NCI-H446 (cell line): ENCODE results near the gene F7.
"Not testable (repeated sequence)": the region's sequence is repeated elsewhere in the genome, so short reads cannot be mapped to it uniquely, and the experiment has no call there.

Experiments used
- DNase-seq, 2 experiments: peaks; one replicate each; lab custom pipeline; 2025; lab: John Stamatoyannopoulos, UW

Gene F7

DNA sequence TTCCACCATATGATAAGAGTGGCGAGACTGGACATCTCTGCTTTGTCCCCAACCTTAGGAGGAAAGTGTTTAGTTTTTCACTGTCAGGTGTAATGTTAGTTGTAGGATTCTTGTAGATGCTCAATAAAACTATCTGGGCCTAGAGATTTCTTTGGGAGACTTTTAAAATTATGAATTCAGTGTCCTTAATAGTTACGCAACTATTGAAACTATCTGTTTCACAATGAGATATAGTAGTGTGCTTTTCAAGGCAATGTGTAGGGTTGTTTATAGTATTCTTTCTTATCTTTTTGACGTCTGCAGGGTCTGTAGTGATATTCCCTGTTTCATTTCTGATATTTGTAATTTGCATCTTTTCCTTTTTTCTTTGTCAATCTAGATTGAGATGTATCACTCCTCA lies 33.2 kb upstream of the F7 start:
- no peak for DNase-seq

- no peak for DNase-seq
Observed at GRCh38 chr13:113073942-113074341, 31.6 kb upstream of the F7 start.

DNA sequence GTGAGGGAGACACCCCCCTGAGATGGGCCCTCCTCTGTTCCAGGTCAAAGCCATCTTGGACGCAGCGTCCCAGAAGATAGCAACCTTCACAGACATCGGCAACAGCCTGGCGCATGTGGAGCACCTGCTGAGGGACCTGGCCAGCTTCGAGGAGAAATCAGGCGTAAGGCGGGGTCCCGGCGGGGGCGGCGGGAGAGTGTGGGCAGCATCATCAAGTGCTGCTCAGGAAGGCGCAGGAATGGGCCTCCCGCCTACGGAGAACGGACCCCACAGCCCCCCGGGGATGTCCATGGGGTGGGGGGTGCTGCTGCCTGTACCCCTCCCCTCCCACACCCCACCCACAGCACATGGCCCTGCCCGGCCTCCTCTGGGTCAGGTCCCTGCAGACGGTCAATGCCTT lies 31.2 kb upstream of the F7 start:
- no peak for DNase-seq

GRCh38 chr13:113074876-113075275 lies 30.7 kb upstream of the F7 start:
- no peak for DNase-seq

DNA sequence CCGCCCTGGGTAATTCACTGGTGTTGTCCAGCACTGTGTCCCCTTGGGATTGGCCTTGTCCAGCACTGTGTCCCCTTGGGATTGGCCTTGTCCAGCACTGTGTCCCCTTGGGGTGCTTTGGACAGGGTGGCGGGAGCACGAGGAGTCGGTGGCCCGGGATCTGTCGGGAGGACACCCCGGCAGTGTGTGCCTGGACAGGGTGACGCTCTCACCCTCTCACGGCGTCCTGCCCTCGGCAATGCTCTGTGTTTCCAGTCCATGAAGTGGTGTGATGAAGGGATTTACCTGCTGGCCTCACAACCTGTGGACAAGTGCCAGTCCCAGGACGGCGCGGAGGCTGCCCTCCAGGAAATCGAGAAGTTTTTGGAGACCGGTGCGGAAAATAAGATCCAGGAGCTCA lies 29.9 kb upstream of the F7 start:
- DNase-seq = no peak

DNA sequence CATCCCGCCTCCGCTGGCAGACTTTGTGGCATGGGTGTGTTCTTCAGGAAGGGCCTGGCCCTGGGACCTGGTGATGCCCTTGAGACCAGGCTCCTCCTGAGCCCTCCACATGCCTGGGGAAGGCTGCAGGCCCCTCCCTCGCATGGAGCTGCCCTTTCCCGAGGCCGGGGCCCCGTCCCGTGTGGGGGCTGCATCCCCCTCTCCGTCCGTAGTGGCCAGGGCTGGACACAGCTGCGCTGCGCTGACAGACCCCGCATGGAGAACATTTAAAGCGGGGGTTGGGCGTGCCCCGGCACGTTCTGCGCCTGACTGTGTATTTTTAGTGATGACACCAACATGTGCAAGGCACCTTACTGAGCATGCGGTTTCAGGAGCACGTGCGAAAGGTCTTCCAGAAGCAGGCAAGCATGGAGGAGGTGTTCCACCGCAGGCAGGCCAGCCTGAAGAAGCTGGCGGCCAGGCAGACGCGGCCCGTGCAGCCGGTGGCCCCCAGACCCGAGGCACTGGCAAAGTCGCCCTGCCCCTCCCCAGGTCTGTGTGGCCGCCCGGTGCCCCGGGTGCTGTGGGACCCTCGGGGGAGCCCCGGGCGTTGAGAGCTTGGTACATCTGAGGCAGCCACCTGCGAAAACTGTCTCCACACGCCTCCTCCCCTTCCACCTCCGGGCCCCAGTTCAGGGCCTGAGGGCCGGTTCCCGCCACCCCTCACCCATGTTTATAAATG lies 28.8 kb upstream of the F7 start:
- no peak for DNase-seq

DNA sequence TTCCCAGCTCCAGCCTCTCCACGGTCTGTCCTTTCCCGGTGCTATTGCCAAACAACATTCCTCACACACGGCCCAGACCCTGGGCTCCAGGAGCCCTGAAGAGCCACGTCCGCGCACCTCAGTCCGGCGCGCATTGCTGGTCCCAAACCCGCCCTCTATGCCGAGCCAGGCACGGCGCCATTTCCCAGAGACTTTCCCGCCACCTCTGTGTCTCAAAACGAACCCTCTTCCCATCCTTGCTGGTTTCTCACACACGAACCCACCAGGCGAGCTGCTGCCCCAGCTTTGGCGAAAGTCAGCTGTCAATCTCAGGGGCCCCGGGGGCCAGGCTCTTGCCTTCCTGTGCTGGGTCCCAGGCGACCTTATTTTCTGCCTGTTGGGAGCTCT lies 28.0 kb upstream of the F7 start:
- no peak for DNase-seq

GRCh38 chr13:113077953-113078901 lies 27.4 kb upstream of the F7 start:
- no peak for DNase-seq

DNA sequence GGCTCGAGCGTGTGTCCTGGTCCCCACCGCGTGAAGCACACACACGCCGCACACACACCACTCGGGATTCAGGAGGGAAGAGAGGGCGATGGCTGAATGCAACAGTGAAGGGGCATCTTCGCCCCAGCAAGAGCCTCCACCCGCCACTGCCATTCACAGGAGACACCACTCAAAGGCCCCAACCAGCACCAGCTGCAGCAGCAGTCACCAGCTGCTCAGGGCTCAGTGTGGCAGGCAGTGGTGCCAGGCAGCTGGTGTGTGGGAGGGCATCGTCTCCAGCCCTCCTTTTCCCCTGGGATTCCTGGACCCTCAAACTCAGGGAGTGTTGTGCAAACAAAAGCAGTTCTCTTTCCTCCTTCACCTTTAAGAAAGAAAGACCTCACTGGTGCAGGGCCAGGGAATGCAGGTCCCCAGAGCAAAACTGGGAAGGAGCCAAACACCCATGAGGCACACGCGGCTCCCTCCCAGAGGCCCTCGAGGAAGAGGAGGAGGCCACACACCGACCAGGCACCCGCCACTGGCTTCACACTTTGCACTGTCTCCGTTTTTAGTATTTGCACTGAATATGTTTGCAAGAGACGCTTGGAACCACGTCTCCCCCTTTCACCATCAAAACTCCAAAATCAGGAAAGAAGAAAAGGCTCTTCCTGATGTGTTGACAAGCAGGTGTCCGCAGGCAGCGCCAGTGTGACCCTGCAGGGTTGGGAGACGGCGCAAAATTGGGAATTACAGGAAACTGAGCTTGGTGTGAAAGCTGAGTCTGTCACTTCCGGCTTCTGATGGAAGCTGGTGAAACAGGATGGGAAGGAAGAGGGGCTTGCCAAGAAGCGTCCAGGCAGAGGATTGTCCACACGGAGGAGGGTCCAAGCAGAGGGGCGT lies 26.4 kb upstream of the F7 start:
- no peak for DNase-seq

DNA sequence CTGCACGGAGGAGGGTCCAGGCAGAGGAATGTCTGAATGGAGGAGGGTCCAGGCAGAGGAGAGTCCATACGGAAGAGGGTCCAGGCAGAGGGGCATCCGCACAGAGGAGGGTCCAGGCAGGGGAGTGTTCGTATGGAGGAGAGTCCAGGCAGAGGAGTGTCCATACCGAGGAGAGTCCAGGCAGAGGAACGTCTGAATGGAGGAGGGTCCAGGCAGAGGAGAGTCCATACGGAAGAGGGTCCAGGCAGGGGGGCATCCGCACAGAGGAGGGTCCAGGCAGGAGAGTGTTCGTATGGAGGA lies 25.9 kb upstream of the F7 start:
- not testable (repeated sequence) for DNase-seq

DNA sequence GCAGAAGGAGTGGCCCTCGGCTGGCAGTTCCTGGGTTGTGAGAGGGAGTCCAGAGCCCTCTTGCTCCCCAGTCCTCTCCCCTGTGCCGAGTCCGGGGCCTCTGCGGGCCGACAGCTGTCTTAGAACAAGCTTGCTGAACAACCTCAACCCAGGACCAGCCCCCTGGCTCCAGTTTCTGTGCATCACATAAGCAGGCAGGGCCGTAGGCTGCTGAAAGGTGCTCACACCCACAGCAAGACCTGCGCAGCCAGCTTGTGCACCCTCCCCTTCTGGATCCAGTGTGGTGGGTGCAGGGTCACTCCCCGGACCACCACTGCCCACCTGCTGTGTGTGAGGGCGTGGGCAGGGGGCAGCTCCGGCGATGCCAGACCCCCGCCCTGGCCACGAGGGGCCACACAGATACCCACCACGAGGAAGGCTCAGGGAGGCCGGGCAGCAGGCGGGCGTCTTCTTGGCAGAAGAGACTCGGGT lies 25.2 kb upstream of the F7 start:
- no peak for DNase-seq

GRCh38 chr13:113080901-113081521 lies 24.6 kb upstream of the F7 start:
- no peak for DNase-seq

- no peak for DNase-seq
Observed at GRCh38 chr13:113082198-113083021, 23.2 kb upstream of the F7 start.

DNA sequence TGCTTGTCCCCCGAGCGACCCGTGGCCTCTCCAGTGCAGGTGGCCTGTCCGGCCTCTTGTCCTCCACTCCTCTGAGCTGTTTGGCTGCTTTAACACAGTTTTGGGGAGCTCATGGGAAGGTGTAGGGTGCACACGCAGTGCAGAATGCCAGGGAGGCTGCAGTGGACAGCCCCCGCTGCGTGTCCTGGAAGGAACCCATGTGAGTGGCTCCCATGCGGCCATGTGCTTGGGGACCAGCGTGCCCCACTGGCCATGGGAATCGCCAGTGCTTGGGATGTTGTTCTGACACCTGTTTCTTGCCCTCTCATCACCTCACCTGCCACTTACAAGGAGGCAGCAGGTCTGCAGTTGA lies 22.6 kb upstream of the F7 start:
- no peak for DNase-seq

- DNase-seq = no peak
Observed at GRCh38 chr13:113083402-113084061, 22.1 kb upstream of the F7 start.

GRCh38 chr13:113084094-113084942 lies 21.3 kb upstream of the F7 start:
- DNase-seq = no peak

- no peak for DNase-seq
Observed at GRCh38 chr13:113084943-113085540, 20.5 kb upstream of the F7 start.

GRCh38 chr13:113086031-113086750 lies 19.4 kb upstream of the F7 start:
- DNase-seq = no peak
